ENCODE measurements around the gene ANTXRL.
"Not testable (repeated sequence)": the region's sequence is repeated elsewhere in the genome, so short reads cannot be mapped to it uniquely, and the experiment has no call there.

Gene ANTXRL

GRCh38 chr10:46367209-46367608 is 80.4 kb downstream of the ANTXRL start:
- not testable (repeated sequence) for H3K4me3 ChIP-seq (ENCODE audit: low read length); H3K4me2 ChIP-seq (ENCODE audit: low read length); H3K9ac ChIP-seq (ENCODE audit: low read depth, low read length); H3K4me1 ChIP-seq (ENCODE audit: control insufficient read depth, insufficient read depth, low read length); H3K27me3 ChIP-seq (ENCODE audit: control insufficient read depth, insufficient read depth, low read length); H3K36me3 ChIP-seq (ENCODE audit: insufficient read depth, low read length); H3K9me3 ChIP-seq (replicated peaks; ENCODE audit: low read length)

GRCh38 chr10:46367666-46368240 is 81.0 kb downstream of the ANTXRL start:
- not testable (repeated sequence) for H3K4me2 ChIP-seq (ENCODE audit: low read length); H3K36me3 ChIP-seq (ENCODE audit: insufficient read depth, low read length); H3K9me3 ChIP-seq (replicated peaks; ENCODE audit: low read length); H3K4me1 ChIP-seq (ENCODE audit: control insufficient read depth, insufficient read depth, low read length); H3K4me3 ChIP-seq (ENCODE audit: low read length); H3K27me3 ChIP-seq (ENCODE audit: control insufficient read depth, insufficient read depth, low read length); H3K9ac ChIP-seq (ENCODE audit: low read depth, low read length)

- H3K9me3 ChIP-seq (replicated peaks; ENCODE audit: low read length); H3K36me3 ChIP-seq (ENCODE audit: insufficient read depth, low read length); H3K4me1 ChIP-seq (ENCODE audit: control insufficient read depth, insufficient read depth, low read length); H3K4me2 ChIP-seq (ENCODE audit: low read length); H3K9ac ChIP-seq (ENCODE audit: low read depth, low read length); H3K27me3 ChIP-seq (ENCODE audit: control insufficient read depth, insufficient read depth, low read length); H3K4me3 ChIP-seq (ENCODE audit: low read length): not testable (repeated sequence)
Measured at GRCh38 chr10:46368956-46369355, 82.2 kb downstream of the ANTXRL start.

GRCh38 chr10:46374410-46374809 is 87.6 kb downstream of the ANTXRL start:
- H3K9ac ChIP-seq (ENCODE audit: low read depth, low read length); H3K36me3 ChIP-seq (ENCODE audit: insufficient read depth, low read length); H3K9me3 ChIP-seq (replicated peaks; ENCODE audit: low read length); H3K4me3 ChIP-seq (ENCODE audit: low read length); H3K27me3 ChIP-seq (ENCODE audit: control insufficient read depth, insufficient read depth, low read length); H3K4me1 ChIP-seq (ENCODE audit: control insufficient read depth, insufficient read depth, low read length); H3K4me2 ChIP-seq (ENCODE audit: low read length): not testable (repeated sequence)

GRCh38 chr10:46375406-46375805 is 88.6 kb downstream of the ANTXRL start, which contains the start of gene ANXA8L1:
Gene ANXA8L1 (plus strand): TSS chr10:46375776. CDS start chr10:46375852, 76 bp downstream.
- H3K4me3 ChIP-seq (ENCODE audit: low read length); H3K9ac ChIP-seq (ENCODE audit: low read depth, low read length): not testable (repeated sequence)

GRCh38 chr10:46377022-46377421 is 90.2 kb downstream of the ANTXRL start:
- H3K9ac ChIP-seq (ENCODE audit: low read depth, low read length), result not testable (repeated sequence)

More at GRCh38 chr10:46375406-46375805, 88.6 kb downstream of the ANTXRL start, which contains the start of gene ANXA8L1:
- H3K27me3 ChIP-seq (ENCODE audit: control insufficient read depth, insufficient read depth, low read length); H3K4me2 ChIP-seq (ENCODE audit: low read length); H3K36me3 ChIP-seq (ENCODE audit: insufficient read depth, low read length); H3K9me3 ChIP-seq (replicated peaks; ENCODE audit: low read length); H3K4me1 ChIP-seq (ENCODE audit: control insufficient read depth, insufficient read depth, low read length): not testable (repeated sequence)

GRCh38 chr10:46377651-46378050 is 90.9 kb downstream of the ANTXRL start:
- not testable (repeated sequence) for H3K9ac ChIP-seq (ENCODE audit: low read depth, low read length); H3K36me3 ChIP-seq (ENCODE audit: insufficient read depth, low read length)

More at GRCh38 chr10:46377022-46377421, 90.2 kb downstream of the ANTXRL start:
- not testable (repeated sequence) for H3K9me3 ChIP-seq (replicated peaks; ENCODE audit: low read length); H3K27me3 ChIP-seq (ENCODE audit: control insufficient read depth, insufficient read depth, low read length); H3K4me1 ChIP-seq (ENCODE audit: control insufficient read depth, insufficient read depth, low read length); H3K4me2 ChIP-seq (ENCODE audit: low read length); H3K4me3 ChIP-seq (ENCODE audit: low read length); H3K36me3 ChIP-seq (ENCODE audit: insufficient read depth, low read length)

GRCh38 chr10:46378108-46378507 is 91.3 kb downstream of the ANTXRL start:
- not testable (repeated sequence) for H3K4me1 ChIP-seq (ENCODE audit: control insufficient read depth, insufficient read depth, low read length); H3K36me3 ChIP-seq (ENCODE audit: insufficient read depth, low read length); H3K4me3 ChIP-seq (ENCODE audit: low read length); H3K9me3 ChIP-seq (replicated peaks; ENCODE audit: low read length); H3K27me3 ChIP-seq (ENCODE audit: control insufficient read depth, insufficient read depth, low read length); H3K9ac ChIP-seq (ENCODE audit: low read depth, low read length); H3K4me2 ChIP-seq (ENCODE audit: low read length)

More at GRCh38 chr10:46377651-46378050, 90.9 kb downstream of the ANTXRL start:
- H3K27me3 ChIP-seq (ENCODE audit: control insufficient read depth, insufficient read depth, low read length); H3K4me2 ChIP-seq (ENCODE audit: low read length); H3K4me1 ChIP-seq (ENCODE audit: control insufficient read depth, insufficient read depth, low read length); H3K4me3 ChIP-seq (ENCODE audit: low read length); H3K9me3 ChIP-seq (replicated peaks; ENCODE audit: low read length): not testable (repeated sequence)

GRCh38 chr10:46379233-46379848 is 92.5 kb downstream of the ANTXRL start:
- not testable (repeated sequence) for H3K4me3 ChIP-seq (ENCODE audit: low read length); H3K27me3 ChIP-seq (ENCODE audit: control insufficient read depth, insufficient read depth, low read length); H3K4me1 ChIP-seq (ENCODE audit: control insufficient read depth, insufficient read depth, low read length); H3K9ac ChIP-seq (ENCODE audit: low read depth, low read length); H3K9me3 ChIP-seq (replicated peaks; ENCODE audit: low read length); H3K36me3 ChIP-seq (ENCODE audit: insufficient read depth, low read length); H3K4me2 ChIP-seq (ENCODE audit: low read length)

Measured in skeletal muscle satellite cell (primary cell).